ENCODE data around the gene MOGAT1.
A peak's percentile ranks its signal among the peaks of the same experiment; 100 is the strongest.

- TF ChIP-seq NFKBIZ (CRISPR knock-in tag; IDR thresholded peaks at IDR 0.05) (0 out of 2 replicates have a peak, but pooled peaks have one; percentile 44), ZBTB7A (CRISPR knock-in tag; IDR thresholded peaks at IDR 0.05) (no peak), ZNF639 (CRISPR knock-in tag; conservative IDR thresholded peaks at IDR 0.05) (no peak), CTCF (CRISPR knock-in tag; IDR thresholded peaks at IDR 0.05) (peak; percentile 99), ZNF720 (CRISPR knock-in tag; IDR thresholded peaks at IDR 0.05) (no peak), ARID3A (IDR thresholded peaks at IDR 0.05; ENCODE audit: low read depth, low read length) (peak; percentile 54; the same call in 1 of the 2 replicates), ZMYM4 (CRISPR knock-in tag; IDR thresholded peaks at IDR 0.05) (peak; percentile 91)
These were observed 19.2 kb downstream of the MOGAT1 start for GRCh38 chr2:222690564-222691200.

All from HepG2 (cell line).